ENCODE results near the gene CFAP61.

DNA sequence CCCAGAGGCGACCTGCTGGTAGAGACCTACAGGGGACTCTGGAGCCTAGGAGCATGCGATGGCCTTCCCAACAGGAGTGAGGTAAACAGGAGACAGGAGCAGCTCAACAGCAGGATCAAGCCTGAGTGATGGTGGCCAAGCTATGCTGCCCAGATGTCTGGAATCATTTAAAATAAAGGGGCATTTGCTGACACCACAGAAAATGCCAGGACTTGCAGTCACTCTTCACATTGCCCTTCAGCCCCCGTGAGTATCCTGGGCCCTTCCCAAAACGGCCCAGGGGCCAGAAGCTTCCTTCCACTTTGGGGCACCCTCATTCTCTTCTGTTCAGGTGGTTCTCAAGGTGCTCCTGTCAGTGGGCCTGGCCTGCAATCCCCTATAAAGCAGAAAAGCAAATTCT is 338.8 kb downstream of the CFAP61 start:
- TF ChIP-seq, protein P1, sequence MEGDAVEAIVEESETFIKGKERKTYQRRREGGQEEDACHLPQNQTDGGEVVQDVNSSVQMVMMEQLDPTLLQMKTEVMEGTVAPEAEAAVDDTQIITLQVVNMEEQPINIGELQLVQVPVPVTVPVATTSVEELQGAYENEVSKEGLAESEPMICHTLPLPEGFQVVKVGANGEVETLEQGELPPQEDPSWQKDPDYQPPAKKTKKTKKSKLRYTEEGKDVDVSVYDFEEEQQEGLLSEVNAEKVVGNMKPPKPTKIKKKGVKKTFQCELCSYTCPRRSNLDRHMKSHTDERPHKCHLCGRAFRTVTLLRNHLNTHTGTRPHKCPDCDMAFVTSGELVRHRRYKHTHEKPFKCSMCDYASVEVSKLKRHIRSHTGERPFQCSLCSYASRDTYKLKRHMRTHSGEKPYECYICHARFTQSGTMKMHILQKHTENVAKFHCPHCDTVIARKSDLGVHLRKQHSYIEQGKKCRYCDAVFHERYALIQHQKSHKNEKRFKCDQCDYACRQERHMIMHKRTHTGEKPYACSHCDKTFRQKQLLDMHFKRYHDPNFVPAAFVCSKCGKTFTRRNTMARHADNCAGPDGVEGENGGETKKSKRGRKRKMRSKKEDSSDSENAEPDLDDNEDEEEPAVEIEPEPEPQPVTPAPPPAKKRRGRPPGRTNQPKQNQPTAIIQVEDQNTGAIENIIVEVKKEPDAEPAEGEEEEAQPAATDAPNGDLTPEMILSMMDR (IDR thresholded peaks at IDR 0.05; ENCODE audit: low read depth, low read length): no peak
- TF ChIP-seq EZH2phosphoT487 (IDR thresholded peaks at IDR 0.05; ENCODE audit: low read depth): no peak

Measured in OCI-LY3 (cell line).